Lung (tissue), 12 donors: ENCODE results near the gene TAMALIN. TPM values are rescaled to one million over a fixed set of nuclear protein-coding genes. Genes with fewer than 3 reads are reported as not detected.

Experiments used
- ATAC-seq: fragments of 200-7000 bp; cut with Tn5 transposase; one replicate; pipeline ENCODE4 v1.9.1; 2020; ENCODE audit warnings: moderate number of reproducible peaks; ENCODE audit not compliant: insufficient read depth, low FRiP score
- DNase-seq, 3 donors: peaks; one replicate each; pipeline ENCODE4 v3.0.0-alpha.2; 2013 to 2017
- H3K27ac ChIP-seq, 2 donors: one replicate each; pipeline ENCODE4 v1.5.1; 2013; ENCODE audit warnings: mild to moderate bottlenecking in 2 of 2, moderate library complexity in 2 of 2, control low read depth in 1 of 2, inconsistent platforms in 1 of 2, low read depth in 1 of 2, low read length in 1 of 2
- H3K27me3 ChIP-seq, 3 donors: one replicate each; pipeline ENCODE4 v1.5.1; 2013; ENCODE audit warnings: low read length in 2 of 3; ENCODE audit not compliant: control insufficient read depth in 3 of 3, insufficient read depth in 3 of 3
- H3K36me3 ChIP-seq, 4 donors: one replicate each; pipeline ENCODE4 v1.5.1; 2013; ENCODE audit warnings: low read length in 4 of 4, mild to moderate bottlenecking in 1 of 4, moderate library complexity in 1 of 4; ENCODE audit not compliant: control insufficient read depth in 4 of 4, insufficient read depth in 4 of 4
- H3K4me1 ChIP-seq, 5 donors: one replicate each; pipeline ENCODE4 v1.5.1; 2013; ENCODE audit warnings: low read length in 5 of 5, mild to moderate bottlenecking in 2 of 5, moderate library complexity in 1 of 5; ENCODE audit not compliant: control insufficient read depth in 5 of 5, insufficient read depth in 5 of 5
- H3K4me3 ChIP-seq: one replicate; pipeline ENCODE4 v1.5.1; 2013; ENCODE audit warnings: mild to moderate bottlenecking, control low read depth, moderate library complexity
- H3K9ac ChIP-seq, 2 donors: one replicate each; pipeline ENCODE4 v1.5.1; 2013; ENCODE audit warnings: low read length in 2 of 2, control low read depth in 1 of 2; ENCODE audit not compliant: insufficient read depth in 1 of 2
- H3K9me3 ChIP-seq, 4 donors: one replicate each; pipeline ENCODE4 v1.5.1; 2013; ENCODE audit warnings: low read length in 3 of 4, mild to moderate bottlenecking in 1 of 4, moderate library complexity in 1 of 4; ENCODE audit not compliant: control insufficient read depth in 4 of 4, insufficient read depth in 3 of 4
- CTCF ChIP-seq: IDR thresholded peaks from 2 replicates; pipeline ENCODE4 v1.5.1; 2012; ENCODE audit warnings: mild to moderate bottlenecking; ENCODE audit errors: control extremely low read depth, extremely low read depth
- WGBS, 2 donors: extraction: QIAGEN DNeasy Blood & Tissue Kit; methylation state at CpG; one replicate each; pipeline ENCODE4 v1.1.7; 2013; 5-methylcytosine and 5-hydroxymethylcytosine counted together
- polyA plus RNA-seq, 2 donors: library from polyadenylated mRNA; stranded (reverse); fragments of 200-250 nt; gene quantifications; one replicate each; pipeline ENCODE4 v1.2.1, GENCODE V29; 2013
- total RNA-seq, 2 donors: library from RNA; depleted of rRNA in 1 of 2; stranded (reverse); fragments of >200 nt in 1 of 2; gene quantifications; one replicate each; pipeline ENCODE4 v1.2.1, GENCODE V29; 2014 to 2021
- donor health status: control.
- donor health status: control.
- donor health status: Bipolar disorder and iron deficiency.
- donor health status: healthy.
- donor health status: DM: yes; HTN: yes; CAD: no.

Gene TAMALIN
- total and polyA plus RNA-seq, 4 donors: 31.4 to 84.0 (median 60.4) TPM

- no peaks in the 10 kb centered on the region for H3K27me3 ChIP-seq
- H3K27ac ChIP-seq: peak overlapping the region; percentile 98
- no peak for TF ChIP-seq CTCF
- peaks cover 0 to 2% (median 0%) of the 10 kb centered on the region in 4 donors for H3K9me3 ChIP-seq
- H3K4me3 ChIP-seq: peak overlapping the region; percentile 9
- 27 to 28% methylated on average over 16 of the region's 16 CpGs for WGBS, 2 donors
- DNase-seq: peak; percentile 55 to 66 (median 59)
- ATAC-seq: no peak
- H3K9ac ChIP-seq: peak overlapping the region; percentile 82 to 84
- H3K4me1 ChIP-seq: peaks cover 6 to 35% (median 18%) of the 10 kb centered on the region in 5 donors
- H3K36me3 ChIP-seq: peaks cover 0 to 11% (median 5%) of the 10 kb centered on the region in 4 donors
Measured at GRCh38 chr12:52050116-52050757, 43.5 kb downstream of the TAMALIN start.

- Histone ChIP-seq H3K9me3 (peaks cover 0 to 2% (median 0%) of the 10 kb centered on the region in 4 donors), H3K9ac (peak within 1 kb of the TSS; percentile 82 to 84), H3K4me1 (peaks cover 6 to 27% (median 18%) of the 10 kb centered on the region in 5 donors), H3K4me3 (peak within 1 kb of the TSS; percentile 65), H3K27me3 (no peaks in the 10 kb centered on the region), H3K36me3 (peaks cover 0 to 17% (median 6%) of the 10 kb centered on the region in 4 donors), H3K27ac (peak within 1 kb of the TSS; percentile 98)
- ATAC-seq (peak; percentile 94), DNase-seq (peak; percentile 96 to 98 (median 96))
- TF ChIP-seq CTCF: no peak
- WGBS, 2 donors: 0 to 1% methylated on average over 63 to 77 of the region's 77 CpGs
Measured at GRCh38 chr12:52050758-52051541, 44.2 kb downstream of the TAMALIN start, which contains the start of gene NR4A1. Gene NR4A1, plus strand, starts transcription at chr12:52051442. Its CDS starts 2,887 bp downstream, at chr12:52054329.

- DNase-seq (peak in 2 of 3 donors; percentile 48 to 51), ATAC-seq (no peak)
- H3K4me3 ChIP-seq: peak overlapping the region; percentile 65
Measured at GRCh38 chr12:52052468-52053186, 45.9 kb downstream of the TAMALIN start.

More at GRCh38 chr12:52052468-52053186, 45.9 kb downstream of the TAMALIN start:
- peak overlapping the region; percentile 21 to 91 for H3K27ac ChIP-seq
- no peaks in the 10 kb centered on the region for H3K27me3 ChIP-seq
- no peak for TF ChIP-seq CTCF
- H3K36me3 ChIP-seq: peaks cover 0 to 33% (median 9%) of the 10 kb centered on the region in 4 donors
- H3K4me1 ChIP-seq: peaks cover 6 to 19% (median 18%) of the 10 kb centered on the region in 5 donors
- 59 to 78% methylated on average over 7 of the region's 7 CpGs for WGBS, 2 donors
- peak overlapping the region in 1 of 2 donors; percentile 73 for H3K9ac ChIP-seq
- H3K9me3 ChIP-seq: peaks cover 0 to 4% (median 0%) of the 10 kb centered on the region in 4 donors
